ENCODE measurements around the gene DDX21. TPM values are rescaled to one million over a fixed set of nuclear protein-coding genes. Genes with fewer than 3 reads are reported as not detected.
A peak's percentile ranks its signal among the peaks of the same experiment; 100 is the strongest.

DDX21 gene
- polyA plus RNA-seq, 3 donors: 9.8 to 39.3 (median 13.6) TPM

DNA sequence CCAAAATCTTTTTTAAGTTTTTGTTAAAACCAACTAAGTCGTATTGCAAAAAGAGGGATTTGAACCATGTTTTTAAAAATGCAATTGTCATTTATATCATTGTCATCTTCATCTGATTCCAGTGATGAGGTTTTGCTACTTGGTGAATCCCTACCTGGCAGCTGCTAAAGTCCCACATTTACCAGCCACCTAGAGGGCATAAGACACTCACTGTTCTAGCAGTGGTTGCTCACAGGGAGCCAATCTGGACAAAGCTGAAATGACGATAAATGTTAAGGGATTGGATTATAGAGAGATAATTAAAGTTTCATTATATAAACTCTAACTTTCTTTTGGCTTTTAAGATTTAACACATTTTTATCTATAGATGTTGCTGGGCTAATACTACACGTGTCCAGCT, 51.3 kb downstream of the DDX21 start:
- Histone ChIP-seq H3K9ac (ENCODE audit: insufficient read depth, low read length, poor library complexity, severe bottlenecking) (no peak overlapping the region), H3K36me3 (replicated peaks in 1 of 2; ENCODE audit: control insufficient read depth in 1 of 2, insufficient read depth in 2 of 2, low read length in 2 of 2) (peaks cover 0 to 11% of the 10 kb centered on the region in 2 donors), H3K4me2 (replicated peaks; ENCODE audit: extremely low read depth, low read length, poor library complexity, severe bottlenecking) (no peak overlapping the region), H4K20me1 (ENCODE audit: insufficient read depth, low read length) (no peaks in the 10 kb centered on the region), H3K79me2 (ENCODE audit: insufficient read depth, low read length) (peaks cover 83% of the 10 kb centered on the region), H3K4me3 (replicated peaks in 1 of 3; ENCODE audit: low read depth in 2 of 3, low read length in 3 of 3) (no peak overlapping the region), H3K27me3 (ENCODE audit: control insufficient read depth in 2 of 2, insufficient read depth in 2 of 2, low read length in 2 of 2) (no peaks in the 10 kb centered on the region), H2AFZ (ENCODE audit: insufficient read depth, low read depth, low read length, poor library complexity, severe bottlenecking) (no peak overlapping the region), H3K27ac (ENCODE audit: low read depth in 1 of 2, low read length in 2 of 2) (peak overlapping the region in 1 of 2 donors; percentile 23), H3K9me3 (replicated peaks in 1 of 2; ENCODE audit: control insufficient read depth in 1 of 2, insufficient read depth in 1 of 2, low read length in 2 of 2) (no peaks in the 10 kb centered on the region), H3K4me1 (ENCODE audit: control insufficient read depth in 1 of 2, insufficient read depth in 2 of 2, low read length in 2 of 2) (peaks cover 0 to 4% of the 10 kb centered on the region in 2 donors)
- peaks cover 8 to 19% of the 10 kb centered on the region in 2 donors for H3K36me3 Mint-ChIP-seq
- peak in 2 of 3 donors; percentile 21 to 39 for DNase-seq
- TF ChIP-seq, protein P1, sequence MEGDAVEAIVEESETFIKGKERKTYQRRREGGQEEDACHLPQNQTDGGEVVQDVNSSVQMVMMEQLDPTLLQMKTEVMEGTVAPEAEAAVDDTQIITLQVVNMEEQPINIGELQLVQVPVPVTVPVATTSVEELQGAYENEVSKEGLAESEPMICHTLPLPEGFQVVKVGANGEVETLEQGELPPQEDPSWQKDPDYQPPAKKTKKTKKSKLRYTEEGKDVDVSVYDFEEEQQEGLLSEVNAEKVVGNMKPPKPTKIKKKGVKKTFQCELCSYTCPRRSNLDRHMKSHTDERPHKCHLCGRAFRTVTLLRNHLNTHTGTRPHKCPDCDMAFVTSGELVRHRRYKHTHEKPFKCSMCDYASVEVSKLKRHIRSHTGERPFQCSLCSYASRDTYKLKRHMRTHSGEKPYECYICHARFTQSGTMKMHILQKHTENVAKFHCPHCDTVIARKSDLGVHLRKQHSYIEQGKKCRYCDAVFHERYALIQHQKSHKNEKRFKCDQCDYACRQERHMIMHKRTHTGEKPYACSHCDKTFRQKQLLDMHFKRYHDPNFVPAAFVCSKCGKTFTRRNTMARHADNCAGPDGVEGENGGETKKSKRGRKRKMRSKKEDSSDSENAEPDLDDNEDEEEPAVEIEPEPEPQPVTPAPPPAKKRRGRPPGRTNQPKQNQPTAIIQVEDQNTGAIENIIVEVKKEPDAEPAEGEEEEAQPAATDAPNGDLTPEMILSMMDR (IDR thresholded peaks at IDR 0.05): no peak
- WGBS (ENCODE audit: insufficient coverage): no CpG with 5 or more reads among the region's 3 CpGs
- intact Hi-C loops (cut with micrococcal nuclease): loop anchor here in 1 of 2 donors (5.0 kb wide), 1 partner anchor 85 kb away; no protein-coding TSS in a partner anchor
- H3K4me1 Mint-ChIP-seq: peaks cover 19% of the 10 kb centered on the region
- H3K27me3 Mint-ChIP-seq (ENCODE audit: low read depth in 3 of 3): no peaks in the 10 kb centered on the region
- H3K27ac Mint-ChIP-seq: peak overlapping the region in 2 of 7 donors; percentile 6 to 17
- no peak overlapping the region for H3K4me3 Mint-ChIP-seq
- no peaks in the 10 kb centered on the region for H3K9me3 Mint-ChIP-seq

DNA sequence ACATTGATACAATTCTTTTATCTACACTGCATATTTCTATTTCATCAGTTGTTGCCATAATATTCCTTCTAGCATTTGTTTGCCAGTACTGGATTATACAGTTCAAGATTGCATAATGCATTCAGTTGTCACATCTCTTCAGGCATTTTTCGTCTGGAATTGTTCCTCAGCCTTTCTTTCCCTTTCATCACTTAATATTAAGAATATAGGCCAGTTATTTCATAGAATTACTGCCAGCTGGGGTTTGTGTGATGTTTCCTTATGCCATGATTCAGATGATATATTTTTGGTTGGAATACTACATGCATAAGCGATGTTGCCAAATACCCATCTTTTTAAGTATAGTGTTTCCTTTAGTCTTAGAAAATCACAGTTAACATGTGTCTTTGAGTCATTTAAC, 53.4 kb downstream of the DDX21 start:
- peaks cover 18% of the 10 kb centered on the region in 2 donors for H3K36me3 Mint-ChIP-seq
- H3K9ac ChIP-seq (ENCODE audit: insufficient read depth, low read length, poor library complexity, severe bottlenecking): no peak overlapping the region
- no peaks in the 10 kb centered on the region for H4K20me1 ChIP-seq (ENCODE audit: insufficient read depth, low read length)
- H3K4me3 ChIP-seq (replicated peaks in 1 of 3; ENCODE audit: low read depth in 2 of 3, low read length in 3 of 3): no peak overlapping the region
- no peaks in the 10 kb centered on the region for H3K27me3 ChIP-seq (ENCODE audit: control insufficient read depth in 2 of 2, insufficient read depth in 2 of 2, low read length in 2 of 2)
- no peak for DNase-seq
- WGBS (ENCODE audit: insufficient coverage): no CpG with 5 or more reads among the region's 2 CpGs
- H3K9me3 ChIP-seq (replicated peaks in 1 of 2; ENCODE audit: control insufficient read depth in 1 of 2, insufficient read depth in 1 of 2, low read length in 2 of 2): no peaks in the 10 kb centered on the region
- no peak overlapping the region for H3K4me3 Mint-ChIP-seq
- H3K27ac ChIP-seq (ENCODE audit: low read depth in 1 of 2, low read length in 2 of 2): peak overlapping the region in 1 of 2 donors; percentile 20
- H2AFZ ChIP-seq (ENCODE audit: insufficient read depth, low read depth, low read length, poor library complexity, severe bottlenecking): no peak overlapping the region
- H3K36me3 ChIP-seq (replicated peaks in 1 of 2; ENCODE audit: control insufficient read depth in 1 of 2, insufficient read depth in 2 of 2, low read length in 2 of 2): peaks cover 0 to 7% of the 10 kb centered on the region in 2 donors
- intact Hi-C loops (cut with micrococcal nuclease): loop anchor here in 1 of 2 donors (5.0 kb wide), 1 partner anchor 83 kb away; no protein-coding TSS in a partner anchor
- H3K79me2 ChIP-seq (ENCODE audit: insufficient read depth, low read length): peaks cover 74% of the 10 kb centered on the region
- H3K4me1 ChIP-seq (ENCODE audit: control insufficient read depth in 1 of 2, insufficient read depth in 2 of 2, low read length in 2 of 2): peaks cover 0 to 22% of the 10 kb centered on the region in 2 donors
- H3K27ac Mint-ChIP-seq: peak overlapping the region in 3 of 7 donors; percentile 25 to 69 (median 31)
- H3K4me2 ChIP-seq (replicated peaks; ENCODE audit: extremely low read depth, low read length, poor library complexity, severe bottlenecking): no peak overlapping the region
- TF ChIP-seq, protein P1 (IDR thresholded peaks at IDR 0.05): no peak
- peaks cover 39% of the 10 kb centered on the region for H3K4me1 Mint-ChIP-seq
- no peaks in the 10 kb centered on the region for H3K27me3 Mint-ChIP-seq (ENCODE audit: low read depth in 3 of 3)
- peaks cover 0 to 6% (median 2%) of the 10 kb centered on the region in 7 donors for H3K9me3 Mint-ChIP-seq

Data from CD14-positive monocyte (primary cell).